Endothelial cell of umbilical vein (primary cell): ENCODE data around the gene HLTF. TPM values are rescaled to one million over a fixed set of nuclear protein-coding genes. Genes with fewer than 3 reads are reported as not detected.

Experiments
- BruUV-seq: library from RNA; stranded (reverse); fragments of 400-500 nt; replicated peaks from 2 replicates; lab custom pipeline; 2021; lab: Mats Ljungman, UMichigan
- CTCF ChIA-PET: fragments of 300-600, 350-600 bp; sonication (Branson Sonifier 250); formaldehyde crosslinking; loops from one replicate; lab custom pipeline; 2021; ENCODE audit warnings: antibody characterized with exemption, inconsistent platforms; lab: Charles Lee
- POLR2A ChIA-PET: fragments of 300-600, 350-600 bp; sonication (Branson Sonifier 250); formaldehyde crosslinking; loops from one replicate; lab custom pipeline; 2021; ENCODE audit warnings: antibody characterized with exemption, inconsistent platforms; lab: Charles Lee
- DNase-seq: peaks from one replicate; pipeline ENCODE4 v3.0.0-alpha.2; 2011; ENCODE audit warnings: low read depth, low spot score
- FAIRE-seq: peaks from 2 replicates; lab custom pipeline; 2011; peaks lifted over from hg19 to GRCh38; lab: Jason Lieb, UNC
- H2AFZ ChIP-seq: 2 replicates; pipeline ENCODE4 v1.6.0; 2012; ENCODE audit warnings: low read depth, low read length, control low read depth, inconsistent platforms
- H3K27ac ChIP-seq: 2 replicates; pipeline ENCODE4 v1.5.1; 2011; ENCODE audit warnings: low read depth, mild to moderate bottlenecking, control low read depth, low read length, moderate library complexity; ENCODE audit not compliant: insufficient read depth
- H3K27me3 ChIP-seq, 2 experiments: 2 replicates each; pipeline versions ENCODE4 v1.6.0 to v1.6.1; 2011; ENCODE audit warnings: low read length in 2 of 2, mixed read lengths in 1 of 2; ENCODE audit not compliant: control insufficient read depth in 2 of 2, insufficient read depth in 2 of 2
- H3K36me3 ChIP-seq, 2 experiments: 2 replicates in 1 of 2; 3 replicates in 1 of 2; pipeline ENCODE4 v1.5.1; 2011; ENCODE audit warnings: low read length in 2 of 2, mild to moderate bottlenecking in 1 of 2, moderate library complexity in 1 of 2; ENCODE audit not compliant: control insufficient read depth in 2 of 2, insufficient read depth in 2 of 2; ENCODE audit errors: extremely low read depth in 1 of 2
- H3K4me1 ChIP-seq: 3 replicates; pipeline ENCODE4 v1.5.1; 2011; ENCODE audit warnings: mild to moderate bottlenecking, low read length; ENCODE audit not compliant: control insufficient read depth, insufficient read depth; ENCODE audit errors: extremely low read depth
- H3K4me2 ChIP-seq: 2 replicates; pipeline ENCODE4 v1.6.1; 2011; ENCODE audit warnings: low read length, control low read depth, mixed read lengths; ENCODE audit not compliant: insufficient read depth
- H3K4me3 ChIP-seq, 3 experiments: fragments of 200-600 bp in 1 of 3; sonication (generic), shearing (Covaris generic) in 1 of 3; replicated peaks in 1 of 3; 2 replicates each; pipeline ENCODE4 v1.5.1; 2011 to 2016; ENCODE audit warnings: control low read depth in 3 of 3, low read length in 3 of 3, mild to moderate bottlenecking in 2 of 3, inconsistent platforms in 1 of 3, low read depth in 1 of 3, moderate library complexity in 1 of 3; ENCODE audit not compliant: insufficient read depth in 1 of 3
- H3K79me2 ChIP-seq: 2 replicates; pipeline ENCODE4 v1.6.0; 2012; ENCODE audit warnings: low read length, inconsistent platforms; ENCODE audit not compliant: control insufficient read depth, insufficient read depth
- H3K9ac ChIP-seq: replicated peaks from 2 replicates; pipeline ENCODE3; 2011; ENCODE audit warnings: low read length, control low read depth; ENCODE audit not compliant: insufficient read depth; ENCODE audit errors: extremely low read depth
- H3K9me1 ChIP-seq: replicated peaks from 3 replicates; pipeline ENCODE4 v1.6.0; 2011; ENCODE audit warnings: mild to moderate bottlenecking, low read length; ENCODE audit not compliant: control insufficient read depth, insufficient read depth; ENCODE audit errors: extremely low read depth
- H3K9me3 ChIP-seq: replicated peaks from 2 replicates; pipeline ENCODE4 v1.5.1; 2012; ENCODE audit warnings: low read length, inconsistent platforms; ENCODE audit not compliant: control insufficient read depth, insufficient read depth
- H4K20me1 ChIP-seq: replicated peaks from 2 replicates; pipeline ENCODE3; 2011; ENCODE audit warnings: mild to moderate bottlenecking, low read length; ENCODE audit not compliant: control insufficient read depth, insufficient read depth; ENCODE audit errors: extremely low read depth
- EZH2 ChIP-seq: IDR thresholded peaks from 2 replicates; pipeline ENCODE4 v1.6.1; 2012; ENCODE audit warnings: borderline replicate concordance, low read depth, mild to moderate bottlenecking, moderate library complexity, low read length, inconsistent platforms; ENCODE audit not compliant: severe bottlenecking
- FOS ChIP-seq: IDR thresholded peaks from 2 replicates; pipeline ENCODE4 v1.6.1; 2011; ENCODE audit warnings: mild to moderate bottlenecking, low read length, moderate library complexity, borderline replicate concordance; ENCODE audit not compliant: insufficient read depth
- GATA2 ChIP-seq: IDR thresholded peaks from 2 replicates; pipeline ENCODE4 v1.7.0; 2011; ENCODE audit warnings: low read depth, mild to moderate bottlenecking, moderate library complexity, mixed read lengths, low read length; ENCODE audit not compliant: insufficient read length, insufficient read depth
- JUN ChIP-seq: IDR thresholded peaks from 2 replicates; pipeline ENCODE4 v1.6.1; 2011; ENCODE audit warnings: borderline replicate concordance, low read depth; ENCODE audit not compliant: insufficient read length, insufficient read depth
- MAX ChIP-seq: IDR thresholded peaks from 2 replicates; pipeline ENCODE4 v1.6.1; 2011; ENCODE audit not compliant: insufficient read depth, insufficient read length
- MYC ChIP-seq: IDR thresholded peaks from one replicate; pipeline ENCODE4 v1.6.1; 2011; ENCODE audit warnings: mild to moderate bottlenecking, low read depth, low read length
- POLR2A ChIP-seq: IDR thresholded peaks from 2 replicates; pipeline ENCODE4 v1.6.1; 2012; ENCODE audit warnings: low read depth, mild to moderate bottlenecking, control low read depth, low read length
- POLR2AphosphoS5 ChIP-seq: IDR thresholded peaks from 2 replicates; pipeline ENCODE4 v1.6.1; 2012; ENCODE audit warnings: low read depth, mild to moderate bottlenecking, control low read depth, low read length, moderate library complexity; ENCODE audit not compliant: insufficient read depth
- dilution Hi-C: fragments of 300-500 bp; cut with MboI; formaldehyde crosslinking; loops from one replicate; pipeline ENCODE4 v1.15.0; 2019; ENCODE audit warnings: low sequenced_read_pairs; ENCODE audit not compliant: extremely low pct_ligation_motif_present
- intact Hi-C: fragments of 100-400 bp; cut with micrococcal nuclease; formaldehyde crosslinking; loops from one replicate; pipeline ENCODE4 v1.10.0; 2022
- polyA plus RNA-seq, 4 experiments: library from polyadenylated mRNA; depleted of rRNA in 3 of 4; stranded (reverse) in 3 of 4; unstranded in 1 of 4; fragments of >200 nt; gene quantifications; 2 replicates each; pipeline versions ENCODE4 v1.2.1 to v1.2.3, GENCODE V29; 2011 to 2012; ENCODE audit warnings: missing spikeins in 1 of 4
- total RNA-seq: library from RNA; stranded (reverse); gene quantifications from 2 replicates; pipeline ENCODE4 v1.2.3, GENCODE V29; 2021
- TF ChIP-seq, protein P1 (sequence below), 2 donors: IDR thresholded peaks; 1 replicate in 1 of 2; 2 replicates in 1 of 2; pipeline ENCODE4 v1.5.1; 2011; ENCODE audit warnings: low read length in 2 of 2, mild to moderate bottlenecking in 2 of 2, moderate library complexity in 2 of 2, control low read depth in 1 of 2, inconsistent platforms in 1 of 2, low read depth in 1 of 2; ENCODE audit not compliant: insufficient read depth in 1 of 2; ENCODE audit errors: extremely low read depth in 1 of 2

Gene HLTF
- total and polyA plus RNA-seq, 2 donors (not counting 3 experiments of a cell fraction or from before 2014, with no cell fraction given) = 8.7 to 24.6 TPM

- Histone ChIP-seq H3K4me1 (no peaks in the 10 kb centered on the region), H3K9me3 (no peaks in the 10 kb centered on the region), H2AFZ (no peak overlapping the region), H3K36me3 (peaks cover 3 to 13% of the 10 kb centered on the region in 2 experiments), H4K20me1 (no peaks in the 10 kb centered on the region), H3K9ac (no peak overlapping the region), H3K4me3 (no peak overlapping the region), H3K4me2 (no peak overlapping the region), H3K27ac (no peak overlapping the region), H3K79me2 (no peaks in the 10 kb centered on the region), H3K27me3 (no peaks in the 10 kb centered on the region), H3K9me1 (no peaks in the 10 kb centered on the region)
- TF ChIP-seq JUN = no peak
- no peak for TF ChIP-seq POLR2A
- TF ChIP-seq, protein P1, sequence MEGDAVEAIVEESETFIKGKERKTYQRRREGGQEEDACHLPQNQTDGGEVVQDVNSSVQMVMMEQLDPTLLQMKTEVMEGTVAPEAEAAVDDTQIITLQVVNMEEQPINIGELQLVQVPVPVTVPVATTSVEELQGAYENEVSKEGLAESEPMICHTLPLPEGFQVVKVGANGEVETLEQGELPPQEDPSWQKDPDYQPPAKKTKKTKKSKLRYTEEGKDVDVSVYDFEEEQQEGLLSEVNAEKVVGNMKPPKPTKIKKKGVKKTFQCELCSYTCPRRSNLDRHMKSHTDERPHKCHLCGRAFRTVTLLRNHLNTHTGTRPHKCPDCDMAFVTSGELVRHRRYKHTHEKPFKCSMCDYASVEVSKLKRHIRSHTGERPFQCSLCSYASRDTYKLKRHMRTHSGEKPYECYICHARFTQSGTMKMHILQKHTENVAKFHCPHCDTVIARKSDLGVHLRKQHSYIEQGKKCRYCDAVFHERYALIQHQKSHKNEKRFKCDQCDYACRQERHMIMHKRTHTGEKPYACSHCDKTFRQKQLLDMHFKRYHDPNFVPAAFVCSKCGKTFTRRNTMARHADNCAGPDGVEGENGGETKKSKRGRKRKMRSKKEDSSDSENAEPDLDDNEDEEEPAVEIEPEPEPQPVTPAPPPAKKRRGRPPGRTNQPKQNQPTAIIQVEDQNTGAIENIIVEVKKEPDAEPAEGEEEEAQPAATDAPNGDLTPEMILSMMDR (IDR thresholded peaks at IDR 0.05; ENCODE audit: extremely low read depth in 1 of 2, insufficient read depth in 1 of 2, low read depth in 1 of 2, low read length in 2 of 2) = no peak
- no peak for TF ChIP-seq POLR2AphosphoS5
- TF ChIP-seq MYC = no peak
- no peak for TF ChIP-seq MAX
- no peak for TF ChIP-seq FOS
- no peak for TF ChIP-seq GATA2
- no peak for TF ChIP-seq EZH2
- dilution Hi-C loops (no loop called here), intact Hi-C loops (no loop called here)
- ChIA-PET CTCF (interaction anchor here (0.9 to 1.5 kb wide), 2 partner anchors 9 to 12 kb away, joined by 3 read pairs; partner anchors contain the start of gene GYG1), POLR2A (no interaction called here)
- DNase-seq = no peak
- FAIRE-seq = no peak
- no TSS peak for BruUV-seq
Observed at GRCh38 chr3:149003653-149004305, 82.6 kb downstream of the HLTF start.
